Measurements from ENCODE around the gene AP3D1. TPM values are rescaled to one million over a fixed set of nuclear protein-coding genes. Genes with fewer than 3 reads are reported as not detected.

AP3D1 gene
- total and polyA plus RNA-seq, 9 of the 15 experiments (the other 6 are each of a cell fraction or from before 2014, with no cell fraction given), result 1.2 to 86.1 (median 35.9) TPM

- no peak for TF ChIP-seq ZNF707 (CRISPR knock-in tag; conservative IDR thresholded peaks at IDR 0.05)
- peak; percentile 60 for TF ChIP-seq BHLHE40 (IDR thresholded peaks at IDR 0.05; ENCODE audit: low read length)
- no peak for TF ChIP-seq FUS (optimal IDR thresholded peaks at IDR 0.05; ENCODE audit: low read depth, low read length)
- no peak for TF ChIP-seq SMARCA4 (IDR thresholded peaks at IDR 0.05)
- no peak for TF ChIP-seq SREBF2 (CRISPR knock-in tag; IDR thresholded peaks at IDR 0.05)
- no peak for TF ChIP-seq MTF1 (CRISPR knock-in tag; IDR thresholded peaks at IDR 0.05; ENCODE audit: borderline replicate concordance)
- no peak for TF ChIP-seq ZNF77 (CRISPR knock-in tag; IDR thresholded peaks at IDR 0.05)
- TF ChIP-seq SNRNP70 (optimal IDR thresholded peaks at IDR 0.05; ENCODE audit: low read depth, low read length), result no peak
- TF ChIP-seq ARNT (IDR thresholded peaks at IDR 0.05), result no peak
- peak; percentile 86; the same call in 1 of the 2 replicates for TF ChIP-seq ERF (CRISPR knock-in tag; IDR thresholded peaks at IDR 0.05)
- TF ChIP-seq ZNF274 (IDR thresholded peaks at IDR 0.05; ENCODE audit: borderline replicate concordance, low read depth, low read length), result no peak
- TF ChIP-seq TSC22D4 (tag; IDR thresholded peaks at IDR 0.05), result no peak
- no peak for TF ChIP-seq GATA2 (CRISPR knock-in tag; IDR thresholded peaks at IDR 0.05)
- no peak for TF ChIP-seq RUNX1 (IDR thresholded peaks at IDR 0.05; ENCODE audit: low read depth)
- no peak for TF ChIP-seq BCOR (IDR thresholded peaks at IDR 0.05)
- TF ChIP-seq ZNF785 (CRISPR knock-in tag; IDR thresholded peaks at IDR 0.05), result no peak
- no peak; the same call in 1 of the 2 replicates for TF ChIP-seq NFRKB (IDR thresholded peaks at IDR 0.05; ENCODE audit: low read depth)
- TF ChIP-seq PREB (CRISPR knock-in tag; IDR thresholded peaks at IDR 0.05), result peak; percentile 66; the same call in 1 of the 2 replicates
- 0 out of 2 replicates have a peak, but pooled peaks have one; percentile 20 for TF ChIP-seq SUPT5H (IDR thresholded peaks at IDR 0.05)
- TF ChIP-seq KLF13 (tag; IDR thresholded peaks at IDR 0.05; ENCODE audit: borderline replicate concordance, low read depth), result no peak
- TF ChIP-seq ZNF766 (CRISPR knock-in tag; conservative IDR thresholded peaks at IDR 0.05), result peak; percentile 16; the same call in 1 of the 2 replicates
- TF ChIP-seq AFF4 (CRISPR knock-in tag; IDR thresholded peaks at IDR 0.05), result peak; percentile 80
- no peak for TF ChIP-seq JUN (IDR thresholded peaks at IDR 0.05; ENCODE audit: borderline replicate concordance, low read depth, low read length)
- TF ChIP-seq JUN (CRISPR knock-in tag; IDR thresholded peaks at IDR 0.05; ENCODE audit: borderline replicate concordance), result no peak; the same call in 1 of the 2 replicates
- TF ChIP-seq ZSCAN32 (CRISPR knock-in tag; IDR thresholded peaks at IDR 0.05), result no peak
- no peak for TF ChIP-seq CBX8 (IDR thresholded peaks at IDR 0.05; ENCODE audit: borderline replicate concordance, extremely low read depth, low read depth, low read length, poor library complexity, severe bottlenecking)
- no peak for TF ChIP-seq CEBPB (tag; IDR thresholded peaks at IDR 0.05)
- no peak for TF ChIP-seq ZNF561 (CRISPR knock-in tag; conservative IDR thresholded peaks at IDR 0.05)
These were observed 90.4 kb downstream of the AP3D1 start (continued) for GRCh38 chr19:2060884-2061494.
